GM12864 (cell line): ENCODE data around the gene PRLR.

ENCODE experiments used
- DNase-seq: peaks from one replicate; pipeline ENCODE4 v3.0.0-alpha.2; 2011; ENCODE audit warnings: low read depth
- H3K4me3 ChIP-seq: 2 replicates; pipeline ENCODE4 v1.5.1; 2011; ENCODE audit warnings: mild to moderate bottlenecking, low read depth, low read length, control low read depth
- CTCF ChIP-seq: IDR thresholded peaks from 2 replicates; pipeline ENCODE4 v1.5.1; 2011; ENCODE audit warnings: low read depth, mild to moderate bottlenecking, moderate library complexity, low read length, control low read depth, inconsistent platforms; ENCODE audit errors: missing control alignments

PRLR gene

DNA sequence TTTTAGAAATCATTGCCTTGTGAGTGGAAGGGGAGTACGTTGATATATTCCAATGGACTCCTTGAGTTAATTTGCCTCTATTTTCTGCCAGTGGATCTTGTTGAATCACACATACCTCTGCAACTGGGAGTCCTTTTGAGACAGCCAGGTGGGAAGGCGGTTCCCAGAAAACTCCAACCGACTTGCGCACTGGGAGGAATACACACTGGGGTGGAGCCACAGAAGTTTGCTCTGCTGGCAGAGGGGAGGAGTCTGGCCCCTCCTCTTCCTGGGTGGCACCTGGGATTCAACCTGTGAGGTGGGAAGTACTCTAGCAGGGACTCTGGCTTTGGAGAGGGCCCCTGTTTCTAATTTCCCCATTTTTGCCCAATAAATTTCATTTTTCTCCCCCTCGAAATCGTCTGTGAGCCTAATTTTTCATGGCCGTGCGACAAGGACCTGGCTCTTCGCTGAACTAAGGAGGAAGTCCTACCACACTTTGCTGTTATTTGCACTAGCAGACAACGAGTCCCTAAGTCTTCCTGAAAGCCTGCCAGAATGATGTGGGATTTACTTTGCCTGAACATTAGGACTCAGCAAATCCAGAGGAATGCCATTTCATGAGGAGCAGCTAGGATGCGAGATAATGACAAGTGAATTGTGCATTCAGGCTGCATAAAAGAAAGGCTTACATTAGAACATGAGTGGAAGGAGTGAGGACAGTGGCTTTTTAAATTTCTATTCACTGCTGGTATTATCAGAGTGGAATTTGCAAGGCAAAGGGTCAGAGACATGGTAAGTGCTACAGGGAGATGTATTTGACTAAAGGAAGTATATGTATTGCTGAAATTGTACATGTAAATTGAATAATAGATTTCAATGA lies 67.2 kb downstream of the PRLR start:
- no peak for DNase-seq
- TF ChIP-seq CTCF, result no peak
- H3K4me3 ChIP-seq, result no peak overlapping the region

- DNase-seq, result no peak
- H3K4me3 ChIP-seq, result no peak overlapping the region
- TF ChIP-seq CTCF, result no peak
Observed at GRCh38 chr5:35161652-35162273, 68.5 kb downstream of the PRLR start.

- no peak overlapping the region for H3K4me3 ChIP-seq
- TF ChIP-seq CTCF, result no peak
- no peak for DNase-seq
Observed at GRCh38 chr5:35160486-35161116, 69.7 kb downstream of the PRLR start.

- no peak for DNase-seq
- no peak overlapping the region for H3K4me3 ChIP-seq
- no peak for TF ChIP-seq CTCF
Observed at GRCh38 chr5:35159370-35159742, 70.9 kb downstream of the PRLR start.

DNA sequence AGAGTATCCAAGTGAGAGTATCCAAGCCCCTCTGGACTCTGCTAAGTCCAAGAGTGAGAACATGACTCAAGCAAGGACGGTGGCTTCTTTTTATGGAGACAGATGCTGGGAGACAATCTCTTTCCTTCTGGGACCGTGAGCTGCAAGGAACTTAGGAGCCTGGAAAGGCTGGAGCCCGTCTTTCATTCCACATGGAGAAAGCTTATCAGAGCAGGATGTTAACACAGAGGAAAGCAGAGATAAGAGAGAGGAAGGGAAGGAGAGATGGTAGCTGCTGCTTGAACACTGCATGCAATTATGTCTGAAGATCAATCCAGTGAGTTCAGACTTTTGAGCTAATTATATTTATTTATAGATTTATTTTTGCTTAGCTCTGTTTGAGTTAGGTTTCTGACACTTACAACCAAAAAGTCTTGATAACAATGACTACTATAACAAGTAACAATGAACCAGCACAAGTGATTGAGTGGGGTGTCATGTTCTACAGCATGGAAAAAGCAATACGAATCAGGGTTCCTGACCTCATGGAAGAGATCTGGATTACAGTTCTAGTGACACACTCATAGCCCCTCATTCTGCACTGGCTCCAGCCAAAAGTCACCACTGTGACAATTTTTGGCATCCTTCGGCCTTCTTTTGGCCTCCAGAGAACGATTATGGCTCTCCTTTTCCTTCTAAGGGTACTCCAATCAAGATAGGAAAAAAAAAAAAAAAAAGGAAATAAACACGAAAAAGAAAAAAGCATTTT lies 71.5 kb downstream of the PRLR start:
- no peak for TF ChIP-seq CTCF
- DNase-seq, result no peak
- H3K4me3 ChIP-seq, result no peak overlapping the region

GRCh38 chr5:35158204-35158603 lies 72.1 kb downstream of the PRLR start:
- DNase-seq, result no peak
- TF ChIP-seq CTCF, result no peak
- no peak overlapping the region for H3K4me3 ChIP-seq
